Measurements from ENCODE around the gene SYNC.
"Not testable (repeated sequence)": the region's sequence is repeated elsewhere in the genome, so short reads cannot be mapped to it uniquely, and the experiment has no call there.

The SYNC gene

GRCh38 chr1:32724678-32725614, 22.4 kb upstream of the SYNC start:
- DNase-seq, result peak; percentile 53 to 65

GRCh38 chr1:32719681-32720275, 17.2 kb upstream of the SYNC start:
- no peak for DNase-seq

GRCh38 chr1:32718527-32718926, 16.0 kb upstream of the SYNC start:
- DNase-seq, result no peak

GRCh38 chr1:32718036-32718435, 15.5 kb upstream of the SYNC start:
- DNase-seq, result no peak

- no peak for DNase-seq
Observed at GRCh38 chr1:32717503-32717902, 14.9 kb upstream of the SYNC start.

- DNase-seq, result peak; percentile 86 to 87
Observed at GRCh38 chr1:32716312-32717148, 14.0 kb upstream of the SYNC start.

- DNase-seq, result no peak
Observed at GRCh38 chr1:32715901-32716311, 13.3 kb upstream of the SYNC start.

GRCh38 chr1:32714277-32714676, 11.7 kb upstream of the SYNC start:
- DNase-seq, result no peak

- DNase-seq, result no peak
Observed at GRCh38 chr1:32713081-32713480, 10.5 kb upstream of the SYNC start.

- DNase-seq, result not testable (repeated sequence)
Observed at GRCh38 chr1:32711221-32711620, 8.7 kb upstream of the SYNC start.

- DNase-seq, result no peak
Observed at GRCh38 chr1:32709476-32709875, 6.9 kb upstream of the SYNC start.

- DNase-seq, result no peak
Observed at GRCh38 chr1:32709075-32709474, 6.5 kb upstream of the SYNC start.

GRCh38 chr1:32706491-32706890, 3.9 kb upstream of the SYNC start:
- no peak for DNase-seq

GRCh38 chr1:32705516-32705915, 2.9 kb upstream of the SYNC start:
- DNase-seq, result no peak

GRCh38 chr1:32703479-32704291, 1.1 kb upstream of the SYNC start:
- no peak for DNase-seq

- no peak for DNase-seq
Observed at GRCh38 chr1:32701951-32702598, 495 bp downstream of the SYNC start.

GRCh38 chr1:32701421-32701911, 1.1 kb downstream of the SYNC start:
- DNase-seq, result no peak

GRCh38 chr1:32696996-32697395, 5.6 kb downstream of the SYNC start:
- not testable (repeated sequence) for DNase-seq

GRCh38 chr1:32696041-32696440, 6.5 kb downstream of the SYNC start:
- DNase-seq, result no peak

GRCh38 chr1:32695098-32695904, 7.3 kb downstream of the SYNC start:
- peak in 1 of 2 experiments; percentile 20 for DNase-seq

Data from SHP77 (cell line).